DMS114 treated with DMSO at 0.1 percent for 48 hours (cell line): ENCODE measurements around the gene CD300H.

Experiments
- DNase-seq: peaks from one replicate; lab custom pipeline; 2025; ENCODE audit not compliant: unreplicated experiment; lab: John Stamatoyannopoulos, UW

CD300H gene

GRCh38 chr17:74552037-74552436 is 15.3 kb downstream of the CD300H start:
- no peak for DNase-seq

GRCh38 chr17:74550602-74551001 is 16.7 kb downstream of the CD300H start:
- DNase-seq = no peak

DNA sequence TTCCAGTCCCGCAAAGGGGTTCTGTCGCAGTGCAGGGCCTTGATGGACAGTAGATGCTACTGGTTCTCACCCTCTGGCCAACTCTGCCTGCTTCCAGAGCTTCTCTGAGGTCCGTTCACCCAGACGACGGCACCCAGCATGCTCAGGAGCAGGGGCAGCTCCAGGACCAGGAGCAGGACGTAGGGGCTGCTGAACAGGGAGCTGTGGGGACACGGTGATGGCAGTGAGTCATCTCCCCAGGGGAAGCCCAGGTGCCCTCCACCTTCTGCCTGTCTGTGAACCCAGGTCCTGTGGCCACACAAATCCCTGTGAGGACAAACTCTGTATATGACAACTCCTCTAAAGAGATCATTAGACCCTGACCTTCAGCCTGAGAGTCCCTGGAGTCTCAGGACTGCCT is 18.0 kb downstream of the CD300H start:
- no peak for DNase-seq

- DNase-seq = no peak
These were observed 19.6 kb downstream of the CD300H start for GRCh38 chr17:74547736-74548135.

DNA sequence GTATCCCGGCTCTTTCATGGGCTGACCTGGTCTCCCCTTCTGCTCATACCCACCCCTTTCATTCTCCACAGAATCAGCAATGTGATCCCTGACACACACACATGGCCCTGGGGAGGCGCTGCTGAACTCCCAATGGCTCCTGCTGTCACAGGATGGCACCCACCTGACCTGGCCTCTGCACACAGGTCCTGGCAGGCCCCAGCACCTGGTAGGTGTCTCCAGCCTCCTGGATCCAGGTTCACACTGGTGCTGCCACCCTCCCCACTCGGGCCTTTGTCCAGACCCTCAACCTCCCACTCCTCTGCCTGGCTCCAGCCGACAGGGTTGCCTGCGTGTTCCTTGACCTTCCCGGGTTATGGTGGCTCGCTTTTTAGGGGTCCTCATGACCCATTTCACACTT is 20.0 kb downstream of the CD300H start:
- DNase-seq = no peak

DNA sequence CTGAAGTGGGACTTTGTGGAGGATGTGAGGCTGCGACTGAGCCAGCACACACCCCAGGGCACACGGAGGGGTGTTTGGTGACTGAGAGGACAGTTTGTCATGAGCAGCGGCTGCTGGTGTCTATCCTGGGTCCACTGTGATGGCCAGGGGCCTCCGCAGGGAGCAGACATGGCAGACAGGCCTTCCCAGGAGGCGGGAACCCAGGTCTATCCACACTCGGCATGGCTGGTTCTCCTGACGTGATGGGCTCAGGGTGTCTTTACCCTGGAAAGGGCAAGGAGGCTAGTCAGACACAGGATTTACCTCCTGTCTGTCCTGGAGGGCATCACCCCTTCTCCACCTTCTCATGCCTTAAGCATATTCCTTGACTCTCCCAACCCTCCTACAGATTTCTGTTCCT is 20.7 kb downstream of the CD300H start:
- no peak for DNase-seq

GRCh38 chr17:74545843-74546230 is 21.5 kb downstream of the CD300H start, which contains the start of gene CD300C:
TSS of gene CD300C (minus strand) at chr17:74546115. CDS start at chr17:74545782, 333 bp downstream.
- no peak for DNase-seq

DNA sequence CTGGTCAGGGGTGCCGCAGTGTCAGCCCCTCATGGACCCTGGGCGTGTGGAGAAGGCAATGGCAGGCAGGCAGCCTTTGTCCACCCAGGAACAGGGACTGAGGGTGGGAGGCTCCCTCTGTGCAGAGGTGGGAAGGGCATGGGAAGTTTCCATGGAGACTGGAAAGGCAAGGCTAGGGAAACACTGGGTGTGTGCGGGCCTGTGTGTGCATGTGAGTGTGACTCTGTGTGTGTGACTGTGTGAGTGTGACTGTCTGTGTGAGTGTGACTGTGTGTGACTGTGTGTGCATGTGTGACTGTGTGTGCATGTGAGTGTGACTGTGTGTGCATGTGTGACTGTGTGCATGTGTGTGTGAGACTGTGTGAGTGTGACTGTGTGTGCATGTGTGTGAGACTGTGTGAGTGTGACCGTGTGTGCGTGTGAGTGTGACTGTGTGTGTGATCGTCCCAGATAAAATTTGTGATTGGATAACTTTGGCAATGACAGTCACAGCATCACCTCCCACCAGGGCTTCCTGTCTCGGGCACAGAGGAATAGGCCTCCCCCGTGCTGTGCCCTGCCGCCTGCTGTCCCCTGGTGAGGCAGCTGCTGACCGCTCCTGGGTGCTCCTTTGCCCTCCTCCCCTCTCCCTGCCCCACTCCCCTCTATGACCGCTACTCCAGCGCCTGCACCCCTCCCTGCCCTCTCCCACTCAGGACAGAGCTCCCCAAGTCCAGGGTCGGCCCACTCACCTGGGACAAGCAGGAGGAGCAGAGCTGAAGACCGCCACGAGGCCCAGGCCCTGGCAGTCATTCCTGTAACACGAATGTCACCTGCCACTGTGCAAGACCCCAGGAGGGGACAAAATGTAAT is 22.1 kb downstream of the CD300H start:
- no peak for DNase-seq

- DNase-seq = no peak
These were observed 23.2 kb downstream of the CD300H start for GRCh38 chr17:74543891-74544760.

GRCh38 chr17:74543406-74543805 is 23.9 kb downstream of the CD300H start:
- DNase-seq = no peak

GRCh38 chr17:74542727-74543383 is 24.5 kb downstream of the CD300H start:
- no peak for DNase-seq

GRCh38 chr17:74542166-74542565 is 25.1 kb downstream of the CD300H start:
- no peak for DNase-seq

- DNase-seq = no peak
These were observed 25.9 kb downstream of the CD300H start for GRCh38 chr17:74541176-74542111.

DNA sequence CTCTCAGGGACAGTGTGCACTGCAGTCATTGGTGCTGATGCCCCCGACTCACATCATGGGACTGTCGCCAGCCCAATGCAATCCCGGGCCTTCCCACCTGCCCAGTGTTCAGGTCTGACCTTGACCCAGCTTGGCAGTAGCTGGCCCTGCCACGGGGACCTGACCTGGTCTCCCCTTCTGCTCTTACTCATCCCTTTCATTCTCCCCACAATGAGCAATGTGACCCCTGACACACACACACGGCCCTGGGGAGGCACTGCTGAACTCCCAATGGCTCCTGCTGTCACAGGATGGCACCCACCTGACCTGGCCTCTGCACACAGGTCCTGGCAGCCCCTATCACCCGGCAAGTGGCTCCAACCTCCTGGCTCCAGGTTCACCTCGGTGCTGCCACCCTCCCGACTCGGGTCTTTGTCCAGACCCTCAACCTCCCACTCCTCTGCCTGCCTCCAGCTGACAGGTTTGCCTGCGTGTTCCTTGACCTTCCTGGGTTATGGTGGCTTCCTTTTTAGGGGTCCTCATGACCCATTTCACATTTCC is 28.0 kb downstream of the CD300H start:
- no peak for DNase-seq

GRCh38 chr17:74536890-74537289 is 30.4 kb downstream of the CD300H start:
- DNase-seq = no peak

DNA sequence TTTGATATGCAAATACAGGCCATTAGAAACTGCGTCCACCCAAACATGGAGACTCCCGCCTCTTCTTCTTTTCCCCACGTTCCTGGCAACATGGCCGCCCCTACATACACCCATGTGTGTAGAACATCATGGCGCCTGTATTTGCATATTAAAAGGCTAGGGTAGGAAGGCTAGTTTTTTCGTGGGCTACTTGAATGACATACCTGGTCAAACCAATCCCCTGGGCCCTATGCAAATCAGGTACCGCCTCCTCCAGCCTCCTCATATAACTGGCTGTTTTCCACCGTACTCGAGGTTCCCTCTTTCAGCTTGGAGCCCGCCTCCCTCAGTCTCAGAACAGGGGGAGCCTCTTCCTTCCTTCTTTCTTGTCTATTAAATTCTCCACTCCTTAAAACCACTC is 35.2 kb downstream of the CD300H start:
- no peak for DNase-seq

DNA sequence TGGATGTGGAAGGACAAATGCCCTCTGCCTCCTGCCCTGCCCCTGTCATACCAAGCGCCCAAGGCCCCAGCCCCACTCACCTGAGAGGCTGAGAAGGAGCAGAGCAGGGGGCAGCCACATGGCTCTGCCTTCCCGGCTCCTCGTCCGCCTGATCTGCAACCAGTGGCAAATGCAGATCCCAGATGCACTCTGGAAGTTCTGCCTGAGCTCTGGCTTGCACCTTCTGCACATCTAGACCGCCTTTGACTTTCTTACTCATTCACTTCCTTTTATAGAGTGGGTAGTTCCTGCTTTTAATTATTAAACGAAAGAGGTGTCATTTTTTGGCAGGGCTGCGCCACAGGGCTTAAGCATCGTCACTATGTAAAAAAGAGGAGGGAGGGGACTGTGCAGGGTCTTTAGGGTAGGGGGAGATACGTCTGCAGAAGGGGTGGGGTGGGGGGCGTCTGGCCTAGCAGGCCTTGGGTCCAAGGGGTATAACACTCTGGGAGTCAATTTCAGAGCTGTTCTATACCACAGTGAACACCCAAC is 36.0 kb downstream of the CD300H start, which contains the start of gene CD300LB:
Gene CD300LB (minus strand): TSS at position 245 of the 531 bp plus-strand sequence. CDS start 125 bp downstream, at position 120.
- no peak for DNase-seq

- DNase-seq = no peak
These were observed 36.5 kb downstream of the CD300H start for GRCh38 chr17:74530831-74531150.

DNA sequence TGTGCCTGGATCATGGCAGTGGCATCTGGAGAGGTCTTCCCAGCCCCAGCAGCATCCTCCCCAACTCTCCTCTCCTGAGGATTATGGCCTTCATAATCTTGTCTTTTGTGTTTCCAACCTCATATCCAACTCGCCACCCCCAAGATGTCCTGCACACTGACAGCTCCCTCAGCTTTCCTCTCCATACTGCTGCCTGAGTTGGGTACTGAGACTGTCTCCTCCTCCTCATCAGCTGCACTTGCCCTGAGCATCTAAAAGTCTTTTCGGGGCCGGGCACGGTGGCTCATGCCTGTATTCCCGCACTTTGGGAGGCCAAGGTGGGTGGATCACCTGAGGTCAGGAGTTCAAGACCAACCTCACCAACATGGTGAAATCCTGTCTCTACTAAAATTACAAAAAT is 38.1 kb downstream of the CD300H start:
- DNase-seq = no peak
